Neural cell (in vitro differentiated cells): ENCODE results near the gene PSORS1C2.

Source experiments
- EP300 ChIP-seq: fragments of 450-650 bp; conservative IDR thresholded peaks from 2 replicates; pipeline ENCODE4 v1.6.1; 2014; ENCODE audit warnings: antibody characterized with exemption, mild to moderate bottlenecking, moderate library complexity; ENCODE audit not compliant: poor library complexity, severe bottlenecking
- EZH2 ChIP-seq: fragments of 200-600, 300-800 bp; shearing (Covaris generic), sonication (generic); IDR thresholded peaks from 2 replicates; pipeline ENCODE4 v1.6.1; 2014; ENCODE audit warnings: antibody characterized with exemption, low read length, borderline replicate concordance, mild to moderate bottlenecking; ENCODE audit not compliant: insufficient read depth, poor library complexity, severe bottlenecking
- RAD21 ChIP-seq: fragments of 450-650 bp; conservative IDR thresholded peaks from 2 replicates; pipeline ENCODE4 v1.6.1; 2014; ENCODE audit warnings: antibody characterized with exemption, mild to moderate bottlenecking, moderate library complexity
- SMC3 ChIP-seq: fragments of 450-650 bp; conservative IDR thresholded peaks from 2 replicates; pipeline ENCODE4 v1.6.1; 2014; ENCODE audit warnings: antibody characterized with exemption, mild to moderate bottlenecking, moderate library complexity; ENCODE audit not compliant: poor library complexity
- TAF1 ChIP-seq: IDR thresholded peaks from 2 replicates; pipeline ENCODE4 v1.6.1; 2012; ENCODE audit warnings: low read depth
- TF ChIP-seq, protein P1 (sequence below): fragments of 450-650 bp; IDR thresholded peaks from 2 replicates; pipeline ENCODE4 v1.5.1; 2014; ENCODE audit warnings: antibody characterized with exemption, mild to moderate bottlenecking, moderate library complexity; ENCODE audit not compliant: poor library complexity, severe bottlenecking

GRCh38 chr6:31139599-31139998, 733 bp upstream of the PSORS1C2 start:
- TF ChIP-seq, protein P1, sequence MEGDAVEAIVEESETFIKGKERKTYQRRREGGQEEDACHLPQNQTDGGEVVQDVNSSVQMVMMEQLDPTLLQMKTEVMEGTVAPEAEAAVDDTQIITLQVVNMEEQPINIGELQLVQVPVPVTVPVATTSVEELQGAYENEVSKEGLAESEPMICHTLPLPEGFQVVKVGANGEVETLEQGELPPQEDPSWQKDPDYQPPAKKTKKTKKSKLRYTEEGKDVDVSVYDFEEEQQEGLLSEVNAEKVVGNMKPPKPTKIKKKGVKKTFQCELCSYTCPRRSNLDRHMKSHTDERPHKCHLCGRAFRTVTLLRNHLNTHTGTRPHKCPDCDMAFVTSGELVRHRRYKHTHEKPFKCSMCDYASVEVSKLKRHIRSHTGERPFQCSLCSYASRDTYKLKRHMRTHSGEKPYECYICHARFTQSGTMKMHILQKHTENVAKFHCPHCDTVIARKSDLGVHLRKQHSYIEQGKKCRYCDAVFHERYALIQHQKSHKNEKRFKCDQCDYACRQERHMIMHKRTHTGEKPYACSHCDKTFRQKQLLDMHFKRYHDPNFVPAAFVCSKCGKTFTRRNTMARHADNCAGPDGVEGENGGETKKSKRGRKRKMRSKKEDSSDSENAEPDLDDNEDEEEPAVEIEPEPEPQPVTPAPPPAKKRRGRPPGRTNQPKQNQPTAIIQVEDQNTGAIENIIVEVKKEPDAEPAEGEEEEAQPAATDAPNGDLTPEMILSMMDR: no peak
- TF ChIP-seq RAD21 (no peak), EP300 (no peak), SMC3 (no peak), EZH2 (no peak), TAF1 (no peak)
